Ovary (tissue), 9 donors: ENCODE measurements around the gene NFU1. TPM values are rescaled to one million over a fixed set of nuclear protein-coding genes. Genes with fewer than 3 reads are reported as not detected.
"Not testable (repeated sequence)": the region's sequence is repeated elsewhere in the genome, so short reads cannot be mapped to it uniquely, and the experiment has no call there.

Experiments
- DNase-seq, 5 donors: peaks; one replicate each; pipeline ENCODE4 v3.0.0-alpha.2; 2019 to 2020
- H3K27ac ChIP-seq, 2 donors: fragments of 200-600 bp; one replicate each; pipeline versions ENCODE4 v1.5.1 to v1.8.0; 2019 to 2022
- H3K27me3 ChIP-seq: fragments of 200-600 bp; one replicate; pipeline ENCODE4 v1.8.0; 2022
- H3K36me3 ChIP-seq: fragments of 200-600 bp; sonication (generic); one replicate; pipeline ENCODE4 v1.5.1; 2019
- H3K4me1 ChIP-seq: one replicate; pipeline ENCODE4 v1.8.1; 2013; ENCODE audit warnings: mild to moderate bottlenecking, moderate library complexity; ENCODE audit not compliant: insufficient read depth
- H3K4me3 ChIP-seq: fragments of 200-600 bp; sonication (generic); one replicate; pipeline ENCODE4 v1.5.1; 2017
- H3K9me3 ChIP-seq, 2 donors: fragments of 200-600 bp in 1 of 2; sonication (generic) in 1 of 2; one replicate each; pipeline versions ENCODE4 v1.5.1 to v1.8.1; 2013 to 2019; ENCODE audit warnings: mild to moderate bottlenecking in 1 of 2, moderate library complexity in 1 of 2
- EP300 ChIP-seq: sonication (generic); formaldehyde crosslinking; IDR thresholded peaks from one replicate; pipeline ENCODE4 v1.6.1; 2017; ENCODE audit warnings: antibody characterized with exemption
- POLR2A ChIP-seq: fragments of 450-650 bp; IDR thresholded peaks from one replicate; pipeline ENCODE4 v1.6.1; 2017; ENCODE audit warnings: antibody characterized with exemption, mild to moderate bottlenecking, moderate library complexity
- WGBS, 3 donors: extraction: QIAGEN DNeasy Blood & Tissue Kit in 1 of 3; methylation state at CpG; one replicate each; pipeline versions ENCODE4 v1.1.5 to v1.1.7; 2013 to 2017; 5-methylcytosine and 5-hydroxymethylcytosine counted together
- intact Hi-C, 4 donors: fragments of 100-400 bp; cut with DNase I; formaldehyde crosslinking; loops; one replicate each; pipeline versions ENCODE4 v1.11.0 to v1.15.1; 2022 to 2023
- polyA plus RNA-seq, 2 donors: library from polyadenylated mRNA; stranded (reverse); fragments of 200-250 nt in 1 of 2; fragments of 350-450 nt in 1 of 2; fragmentation: Illumina TruSeq in 1 of 2; extraction: RNeasy Lipid Tissue Mini Kit (QIAGEN cat#74804) in 1 of 2; gene quantifications; one replicate each; pipeline ENCODE4 v1.2.3, GENCODE V29; 2013 to 2014
- total RNA-seq, 7 donors: library from RNA; depleted of rRNA in 2 of 7; stranded (reverse); fragments of >200 nt in 2 of 7; fragmentation: NEBNext Ultra II Directional in 3 of 7; extraction: Animal tissue kit (Norgen Biotek cat#: 25700) in 3 of 7; gene quantifications; one replicate each; pipeline versions ENCODE4 v1.1.0 to v1.2.4, GENCODE V29; 2016 to 2023
- TF ChIP-seq, protein P1 (sequence below), 3 donors: fragments of 450-650 bp in 2 of 3; fragments of 200-600 bp in 1 of 3; IDR thresholded peaks; one replicate each; pipeline versions ENCODE4 v1.5.1 to v1.8.0; 2016 to 2022; ENCODE audit warnings: antibody characterized with exemption in 3 of 3, mild to moderate bottlenecking in 1 of 3
- donor health status: DM: no; HTN: no; CAD: no; lungs with moderate emphysema.
- donor health status: DM: no; HTN: no; CAD: no.
- donor health status: Bipolar disorder and iron deficiency.
- donor health status: DM: yes; HTN: yes; CAD: no.
- donor health status: DM: no; HTN: no; CAD: no.
- donor health status: DM: yes; HTN: yes; CAD: no.

The NFU1 gene
- total and polyA plus RNA-seq, 9 donors, result 39.0 to 59.5 (median 48.1) TPM

DNA sequence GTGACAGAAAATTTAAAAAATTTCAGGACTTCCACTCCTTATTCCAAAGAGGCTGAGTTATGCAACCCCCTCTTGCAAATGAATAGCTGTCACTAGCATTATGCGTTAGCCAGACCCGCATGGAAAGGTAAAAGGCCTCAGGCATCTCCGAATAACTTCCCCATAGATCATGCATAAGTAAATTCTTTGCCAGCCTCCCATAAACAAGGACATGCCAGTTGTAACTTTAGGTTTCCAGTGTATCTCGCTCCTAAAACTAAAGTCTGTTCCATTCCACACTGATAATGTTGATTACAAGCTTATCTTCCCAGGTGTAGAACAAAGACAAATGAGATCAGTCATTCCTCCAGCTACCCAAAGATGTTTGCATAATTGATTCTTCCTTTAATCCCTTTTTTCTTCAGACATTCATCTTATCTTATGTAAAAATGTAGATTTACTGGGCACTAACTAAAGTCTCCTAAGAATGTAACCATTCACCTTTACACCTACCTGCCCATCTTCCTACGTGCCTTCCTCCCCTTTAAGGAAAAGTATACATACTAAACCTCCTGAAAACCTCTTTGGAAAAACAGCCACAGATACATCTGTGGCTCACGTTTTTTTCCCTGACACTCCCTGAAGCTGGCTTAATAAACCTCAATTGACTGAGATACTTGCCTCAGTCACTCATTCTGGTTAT, 13.6 kb upstream of the NFU1 start:
- intact Hi-C loops, result no loop called here
- TF ChIP-seq, protein P1, sequence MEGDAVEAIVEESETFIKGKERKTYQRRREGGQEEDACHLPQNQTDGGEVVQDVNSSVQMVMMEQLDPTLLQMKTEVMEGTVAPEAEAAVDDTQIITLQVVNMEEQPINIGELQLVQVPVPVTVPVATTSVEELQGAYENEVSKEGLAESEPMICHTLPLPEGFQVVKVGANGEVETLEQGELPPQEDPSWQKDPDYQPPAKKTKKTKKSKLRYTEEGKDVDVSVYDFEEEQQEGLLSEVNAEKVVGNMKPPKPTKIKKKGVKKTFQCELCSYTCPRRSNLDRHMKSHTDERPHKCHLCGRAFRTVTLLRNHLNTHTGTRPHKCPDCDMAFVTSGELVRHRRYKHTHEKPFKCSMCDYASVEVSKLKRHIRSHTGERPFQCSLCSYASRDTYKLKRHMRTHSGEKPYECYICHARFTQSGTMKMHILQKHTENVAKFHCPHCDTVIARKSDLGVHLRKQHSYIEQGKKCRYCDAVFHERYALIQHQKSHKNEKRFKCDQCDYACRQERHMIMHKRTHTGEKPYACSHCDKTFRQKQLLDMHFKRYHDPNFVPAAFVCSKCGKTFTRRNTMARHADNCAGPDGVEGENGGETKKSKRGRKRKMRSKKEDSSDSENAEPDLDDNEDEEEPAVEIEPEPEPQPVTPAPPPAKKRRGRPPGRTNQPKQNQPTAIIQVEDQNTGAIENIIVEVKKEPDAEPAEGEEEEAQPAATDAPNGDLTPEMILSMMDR (IDR thresholded peaks at IDR 0.05), result no peak
- no peak for TF ChIP-seq POLR2A
- no peak for TF ChIP-seq EP300
- no peak overlapping the region for H3K27ac ChIP-seq
- no peaks in the 10 kb centered on the region for H3K27me3 ChIP-seq
- no peaks in the 10 kb centered on the region for H3K36me3 ChIP-seq
- DNase-seq, result no peak
- H3K4me3 ChIP-seq, result no peak overlapping the region
- WGBS, 3 donors, result 76 to 79% (median 79%) methylated on average over 6 of the region's 6 CpGs
- no peaks in the 10 kb centered on the region for H3K9me3 ChIP-seq
- no peaks in the 10 kb centered on the region for H3K4me1 ChIP-seq

DNA sequence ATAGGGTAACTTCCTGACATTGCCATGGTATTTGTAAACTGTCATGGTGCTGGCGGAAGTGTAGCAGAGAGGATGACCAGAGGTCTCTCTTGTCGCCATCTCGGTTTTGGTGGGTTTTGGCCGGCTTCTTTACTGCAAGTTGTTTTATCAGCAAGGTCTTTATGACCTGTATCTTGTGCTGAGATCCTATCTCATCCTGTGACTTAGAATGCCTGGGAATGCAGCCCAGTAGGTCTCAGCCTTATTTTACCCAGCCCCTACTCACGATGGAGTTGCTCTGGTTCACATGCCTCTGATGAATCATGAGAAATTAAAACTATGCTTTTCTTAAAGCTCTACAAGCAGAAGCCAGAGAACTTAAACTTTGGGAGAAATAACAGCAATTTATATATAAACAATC, 12.7 kb upstream of the NFU1 start:
- WGBS, 3 donors, result 69 to 81% (median 76%) methylated on average over 5 of the region's 5 CpGs
- TF ChIP-seq POLR2A (no peak), EP300 (no peak)
- TF ChIP-seq, protein P1 (IDR thresholded peaks at IDR 0.05), result no peak
- intact Hi-C loops, result no loop called here

DNA sequence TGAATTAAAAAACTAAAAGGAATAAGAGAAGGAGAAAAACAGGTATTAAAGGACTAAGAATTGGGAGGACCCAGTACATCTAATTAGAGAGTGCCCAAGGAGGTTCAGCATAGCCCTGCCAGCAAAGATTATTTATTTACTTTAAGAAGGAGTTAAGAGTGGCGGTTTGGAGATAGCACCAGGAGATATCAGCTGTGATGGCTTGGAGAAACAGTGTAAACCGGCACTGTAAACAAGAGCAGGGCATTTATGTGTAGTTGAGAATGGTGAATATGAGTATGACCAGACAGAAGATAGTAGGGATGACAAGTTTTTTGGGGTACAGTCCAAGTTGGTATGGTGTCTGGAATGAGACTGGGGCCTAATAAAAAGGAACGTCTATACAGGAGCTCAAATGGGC, 6.4 kb upstream of the NFU1 start:
- H3K9me3 ChIP-seq, H3K4me1 ChIP-seq, H3K4me3 ChIP-seq, DNase-seq, H3K27me3 ChIP-seq, H3K27ac ChIP-seq, H3K36me3 ChIP-seq, intact Hi-C loops: not testable (repeated sequence)
- 78 to 81% (median 78%) methylated on average over 3 of the region's 3 CpGs for WGBS, 3 donors

More for the DNA sequence above, 12.7 kb upstream of the NFU1 start:
- H3K27ac ChIP-seq, result no peak overlapping the region
- no peaks in the 10 kb centered on the region for H3K4me1 ChIP-seq
- H3K9me3 ChIP-seq, result no peaks in the 10 kb centered on the region
- no peak overlapping the region for H3K4me3 ChIP-seq
- H3K27me3 ChIP-seq, result no peaks in the 10 kb centered on the region
- no peaks in the 10 kb centered on the region for H3K36me3 ChIP-seq
- DNase-seq, result no peak

DNA sequence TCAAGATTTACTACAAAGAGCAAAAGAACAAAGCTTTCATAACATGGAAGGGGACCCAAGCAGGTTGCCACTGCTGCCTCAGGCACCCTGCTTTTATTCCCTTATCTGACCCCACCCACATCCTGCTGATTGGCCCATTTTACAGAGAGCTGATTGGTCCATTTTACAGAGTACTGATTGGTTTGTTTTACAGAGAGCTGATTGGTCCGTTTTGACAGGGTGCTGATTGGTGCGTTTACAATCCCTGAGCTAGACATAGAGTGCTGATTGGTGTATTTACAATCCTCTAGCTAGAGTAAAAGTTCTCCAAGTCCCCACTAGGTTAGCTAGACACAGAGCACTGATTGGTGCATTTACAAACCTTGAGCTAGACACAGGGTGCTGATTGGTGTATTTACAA, 2.3 kb upstream of the NFU1 start:
- H3K27ac ChIP-seq, H3K36me3 ChIP-seq, DNase-seq, intact Hi-C loops, H3K9me3 ChIP-seq, H3K4me3 ChIP-seq, H3K27me3 ChIP-seq: not testable (repeated sequence)
- WGBS, 3 donors, result 97 to 99% (median 97%) methylated on average over 2 of the region's 2 CpGs
- peaks cover 13% of the 10 kb centered on the region for H3K4me1 ChIP-seq

DNA sequence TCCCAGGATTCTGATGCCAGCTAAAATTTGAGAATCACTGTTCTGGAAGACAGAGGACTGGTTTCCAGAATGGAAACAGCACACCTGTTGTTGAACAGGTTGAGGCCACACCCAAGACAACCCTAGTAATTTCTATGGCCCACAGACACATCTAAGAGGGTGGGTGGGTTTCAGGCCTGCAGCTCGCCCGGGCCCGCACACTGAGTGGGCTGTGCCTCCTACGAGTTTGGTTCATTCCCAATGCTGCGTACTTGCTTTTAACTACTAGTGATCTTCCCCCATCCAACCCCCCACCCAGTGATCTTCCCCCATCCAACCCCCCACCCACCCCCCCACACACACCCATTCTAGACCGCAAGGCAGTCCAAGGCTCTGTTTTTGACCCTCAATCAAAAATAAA, 1.3 kb upstream of the NFU1 start:
- H3K36me3 ChIP-seq, result no peaks in the 10 kb centered on the region
- H3K4me3 ChIP-seq, result no peak overlapping the region
- WGBS, 3 donors, result 94 to 97% (median 96%) methylated on average over 6 of the region's 6 CpGs
- no peaks in the 10 kb centered on the region for H3K9me3 ChIP-seq
- TF ChIP-seq, protein P1 (IDR thresholded peaks at IDR 0.05), result no peak
- TF ChIP-seq POLR2A, result no peak
- TF ChIP-seq EP300, result no peak
- peak overlapping the region in 1 of 2 donors; percentile 93 for H3K27ac ChIP-seq
- no peak for DNase-seq
- intact Hi-C loops, result no loop called here
- H3K27me3 ChIP-seq, result no peaks in the 10 kb centered on the region
- H3K4me1 ChIP-seq, result peaks cover 13% of the 10 kb centered on the region
